PC-3 (cell line): ENCODE measurements around the gene ADGRG6.

Source experiments
- EZH2 ChIP-seq: fragments of 300-600 bp; sonication (generic); IDR thresholded peaks from one replicate; pipeline ENCODE4 v1.6.1; 2017; ENCODE audit warnings: antibody characterized with exemption, mild to moderate bottlenecking, low read length; ENCODE audit not compliant: unreplicated experiment
- TF ChIP-seq, protein P1 (sequence below): fragments of 300-600 bp; sonication (generic); conservative IDR thresholded peaks from 2 replicates; pipeline ENCODE4 v1.5.1; 2017; ENCODE audit warnings: antibody characterized with exemption, low read depth, mild to moderate bottlenecking, low read length

DNA sequence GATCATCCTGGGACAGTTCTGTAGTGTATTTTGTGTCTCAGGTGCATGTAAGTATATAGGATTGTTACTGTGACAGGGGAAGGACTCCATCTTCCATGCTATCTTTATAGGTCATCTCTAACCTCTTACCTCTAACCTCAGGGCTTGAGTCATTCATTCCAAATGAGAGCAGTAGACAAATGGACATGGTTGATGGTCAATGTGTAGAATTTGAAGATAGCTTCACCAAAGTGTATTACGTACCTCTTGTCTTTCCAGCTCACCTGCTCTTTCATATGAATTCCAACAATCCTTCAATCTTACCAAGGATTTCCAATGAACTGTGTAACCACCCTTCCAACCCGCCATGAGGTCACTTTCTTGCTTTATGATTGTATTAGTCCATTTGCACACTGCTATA, 8.7 kb upstream of the ADGRG6 start:
- TF ChIP-seq, protein P1, sequence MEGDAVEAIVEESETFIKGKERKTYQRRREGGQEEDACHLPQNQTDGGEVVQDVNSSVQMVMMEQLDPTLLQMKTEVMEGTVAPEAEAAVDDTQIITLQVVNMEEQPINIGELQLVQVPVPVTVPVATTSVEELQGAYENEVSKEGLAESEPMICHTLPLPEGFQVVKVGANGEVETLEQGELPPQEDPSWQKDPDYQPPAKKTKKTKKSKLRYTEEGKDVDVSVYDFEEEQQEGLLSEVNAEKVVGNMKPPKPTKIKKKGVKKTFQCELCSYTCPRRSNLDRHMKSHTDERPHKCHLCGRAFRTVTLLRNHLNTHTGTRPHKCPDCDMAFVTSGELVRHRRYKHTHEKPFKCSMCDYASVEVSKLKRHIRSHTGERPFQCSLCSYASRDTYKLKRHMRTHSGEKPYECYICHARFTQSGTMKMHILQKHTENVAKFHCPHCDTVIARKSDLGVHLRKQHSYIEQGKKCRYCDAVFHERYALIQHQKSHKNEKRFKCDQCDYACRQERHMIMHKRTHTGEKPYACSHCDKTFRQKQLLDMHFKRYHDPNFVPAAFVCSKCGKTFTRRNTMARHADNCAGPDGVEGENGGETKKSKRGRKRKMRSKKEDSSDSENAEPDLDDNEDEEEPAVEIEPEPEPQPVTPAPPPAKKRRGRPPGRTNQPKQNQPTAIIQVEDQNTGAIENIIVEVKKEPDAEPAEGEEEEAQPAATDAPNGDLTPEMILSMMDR = no peak
- TF ChIP-seq EZH2 = no peak
